BLaER1 treated with 17β-estradiol and CSF1 and Interleukin-3, amounts not matched to agents 10 nM and 100 nM (cell line): ENCODE measurements around the gene IGF2BP2.

Source experiments
- H3K27ac ChIP-seq, 11 experiments: shearing (Covaris generic); formaldehyde crosslinking; 2 replicates each; pipeline ENCODE4 v1.8.1; 2022
- H3K27me3 ChIP-seq, 11 experiments: shearing (Covaris generic); formaldehyde crosslinking; 2 replicates each; pipeline ENCODE4 v1.8.1; 2022
- H3K36me3 ChIP-seq, 11 experiments: shearing (Covaris generic); formaldehyde crosslinking; 2 replicates each; pipeline ENCODE4 v1.8.1; 2022
- H3K4me1 ChIP-seq, 10 experiments: shearing (Covaris generic); formaldehyde crosslinking; 2 replicates each; pipeline ENCODE4 v1.8.1; 2022
- H3K4me2 ChIP-seq, 11 experiments: shearing (Covaris generic); formaldehyde crosslinking; 2 replicates each; pipeline ENCODE4 v1.8.1; 2022
- H3K4me3 ChIP-seq, 10 experiments: shearing (Covaris generic); formaldehyde crosslinking; 2 replicates each; pipeline ENCODE4 v1.8.1; 2022
- H3K9ac ChIP-seq, 11 experiments: shearing (Covaris generic); formaldehyde crosslinking; 2 replicates each; pipeline ENCODE4 v1.8.1; 2022
- H3K9me3 ChIP-seq, 11 experiments: shearing (Covaris generic); formaldehyde crosslinking; replicated peaks in 1 of 11; 2 replicates each; pipeline ENCODE4 v1.8.1; 2022
- H4K20me1 ChIP-seq, 11 experiments: shearing (Covaris generic); formaldehyde crosslinking; 2 replicates each; pipeline ENCODE4 v1.8.1; 2022
- Cebpa-rat ChIP-seq, 11 experiments: shearing (Covaris generic); IDR thresholded peaks; 2 replicates each; pipeline ENCODE4 v1.8.1; 2022

IGF2BP2 gene

GRCh38 chr3:185827595-185828344 lies 2.9 kb upstream of the IGF2BP2 start:
- H3K4me2 ChIP-seq, result no peak overlapping the region
- H3K4me1 ChIP-seq, result peaks cover 6 to 25% (median 19%) of the 10 kb centered on the region in 10 experiments; a peak in 18 of 20 replicates
- no peak overlapping the region for H3K27ac ChIP-seq
- peaks cover 0 to 38% (median 30%) of the 10 kb centered on the region in 11 experiments; a peak in 18 of 22 replicates for H4K20me1 ChIP-seq
- H3K9me3 ChIP-seq, result peaks cover 0 to 21% (median 11%) of the 10 kb centered on the region in 11 experiments; a peak in 19 of 22 replicates
- no peak overlapping the region for H3K9ac ChIP-seq
- peaks cover 61 to 73% (median 69%) of the 10 kb centered on the region in 11 experiments for H3K27me3 ChIP-seq
- H3K4me3 ChIP-seq, result no peak overlapping the region
- no peak for TF ChIP-seq Cebpa-rat (IDR thresholded peaks at IDR 0.05)
- H3K36me3 ChIP-seq, result no peaks in the 10 kb centered on the region; a peak in 1 of 22 replicates

GRCh38 chr3:185825639-185826481 lies 1.0 kb upstream of the IGF2BP2 start:
- no peak overlapping the region for H3K27ac ChIP-seq
- H3K9me3 ChIP-seq, result peaks cover 0 to 21% (median 11%) of the 10 kb centered on the region in 11 experiments; a peak in 19 of 22 replicates
- H3K36me3 ChIP-seq, result no peaks in the 10 kb centered on the region; a peak in 1 of 22 replicates
- peaks cover 0 to 57% (median 36%) of the 10 kb centered on the region in 11 experiments; a peak in 19 of 22 replicates for H4K20me1 ChIP-seq
- TF ChIP-seq Cebpa-rat (IDR thresholded peaks at IDR 0.05), result no peak
- peak overlapping the region; percentile 97 to 99 (median 98) for H3K4me2 ChIP-seq
- H3K27me3 ChIP-seq, result peaks cover 80 to 92% (median 88%) of the 10 kb centered on the region in 11 experiments
- peaks cover 6 to 25% (median 19%) of the 10 kb centered on the region in 10 experiments; a peak in 18 of 20 replicates for H3K4me1 ChIP-seq
- H3K4me3 ChIP-seq, result peak overlapping the region; percentile 63 to 78 (median 68)
- peak overlapping the region in 10 of 11 experiments; percentile 28 to 70 (median 54); a peak in 17 of 22 replicates for H3K9ac ChIP-seq

GRCh38 chr3:185824051-185825005 lies 514 bp downstream of the IGF2BP2 start:
- Histone ChIP-seq H3K4me3 (peak overlapping the region; percentile 63 to 78 (median 68)), H3K27ac (no peak overlapping the region), H3K4me2 (peak overlapping the region; percentile 93 to 100 (median 98)), H4K20me1 (peaks cover 0 to 67% (median 36%) of the 10 kb centered on the region in 11 experiments; a peak in 19 of 22 replicates), H3K27me3 (peaks cover 95 to 100% (median 100%) of the 10 kb centered on the region in 11 experiments), H3K9ac (peak overlapping the region in 9 of 11 experiments; percentile 42 to 63 (median 53); a peak in 14 of 22 replicates), H3K36me3 (no peaks in the 10 kb centered on the region; a peak in 1 of 22 replicates), H3K9me3 (peaks cover 0 to 21% (median 11%) of the 10 kb centered on the region in 11 experiments; a peak in 19 of 22 replicates), H3K4me1 (peaks cover 6 to 25% (median 19%) of the 10 kb centered on the region in 10 experiments; a peak in 18 of 20 replicates)
- TF ChIP-seq Cebpa-rat (IDR thresholded peaks at IDR 0.05), result no peak

- Histone ChIP-seq H3K9me3 (peaks cover 0 to 21% (median 11%) of the 10 kb centered on the region in 11 experiments; a peak in 19 of 22 replicates), H4K20me1 (peaks cover 0 to 67% (median 36%) of the 10 kb centered on the region in 11 experiments; a peak in 19 of 22 replicates), H3K27me3 (peaks cover 97 to 100% (median 100%) of the 10 kb centered on the region in 11 experiments), H3K9ac (peak overlapping the region in 9 of 11 experiments; percentile 8 to 57 (median 53); a peak in 11 of 22 replicates), H3K4me2 (peak overlapping the region; percentile 93 to 100 (median 98)), H3K4me3 (peak overlapping the region; percentile 49 to 78 (median 68)), H3K36me3 (no peaks in the 10 kb centered on the region; a peak in 1 of 22 replicates), H3K4me1 (peaks cover 6 to 25% (median 19%) of the 10 kb centered on the region in 10 experiments; a peak in 18 of 20 replicates), H3K27ac (no peak overlapping the region)
- TF ChIP-seq Cebpa-rat (IDR thresholded peaks at IDR 0.05), result no peak
Measured at GRCh38 chr3:185823078-185824044, 1.5 kb downstream of the IGF2BP2 start.

GRCh38 chr3:185822221-185823000 lies 2.4 kb downstream of the IGF2BP2 start:
- Histone ChIP-seq H3K4me1 (peaks cover 6 to 25% (median 19%) of the 10 kb centered on the region in 10 experiments; a peak in 18 of 20 replicates), H3K36me3 (no peaks in the 10 kb centered on the region), H3K27ac (no peak overlapping the region), H3K9me3 (peaks cover 0 to 11% (median 3%) of the 10 kb centered on the region in 11 experiments; a peak in 18 of 22 replicates), H3K4me2 (peak overlapping the region in 4 of 11 experiments; percentile 98 to 100 (median 99); a peak in 6 of 22 replicates), H3K4me3 (peak overlapping the region in 3 of 10 experiments; percentile 64 to 71 (median 66); a peak in 6 of 20 replicates), H4K20me1 (peaks cover 0 to 67% (median 36%) of the 10 kb centered on the region in 11 experiments; a peak in 19 of 22 replicates), H3K27me3 (peaks cover 98 to 100% (median 100%) of the 10 kb centered on the region in 11 experiments), H3K9ac (no peak overlapping the region)
- TF ChIP-seq Cebpa-rat (IDR thresholded peaks at IDR 0.05), result no peak

GRCh38 chr3:185820973-185821758 lies 3.7 kb downstream of the IGF2BP2 start:
- Histone ChIP-seq H3K36me3 (no peaks in the 10 kb centered on the region), H3K9ac (no peak overlapping the region), H4K20me1 (peaks cover 0 to 57% (median 33%) of the 10 kb centered on the region in 11 experiments; a peak in 19 of 22 replicates), H3K9me3 (peaks cover 0 to 3% (median 0%) of the 10 kb centered on the region in 11 experiments; a peak in 5 of 22 replicates), H3K4me3 (no peak overlapping the region), H3K4me1 (peaks cover 6 to 25% (median 19%) of the 10 kb centered on the region in 10 experiments; a peak in 18 of 20 replicates), H3K27ac (no peak overlapping the region), H3K4me2 (no peak overlapping the region), H3K27me3 (peaks cover 95 to 100% (median 98%) of the 10 kb centered on the region in 11 experiments)
- TF ChIP-seq Cebpa-rat (IDR thresholded peaks at IDR 0.05), result no peak
